Effector CD4-positive, alpha-beta T cell (primary cell): ENCODE results near the gene NFATC4.

Experiments used
- DNase-seq: peaks from one replicate; pipeline ENCODE4 v3.0.0-alpha.2; 2020

NFATC4 gene

GRCh38 chr14:24390701-24391468, 22.9 kb downstream of the NFATC4 start:
- no peak for DNase-seq

GRCh38 chr14:24392325-24393091, 24.5 kb downstream of the NFATC4 start:
- DNase-seq: no peak

GRCh38 chr14:24394275-24394674, 26.3 kb downstream of the NFATC4 start:
- DNase-seq: no peak

GRCh38 chr14:24395609-24396582, 27.9 kb downstream of the NFATC4 start:
- DNase-seq: no peak

- no peak for DNase-seq
Measured at GRCh38 chr14:24397639-24398292, 29.8 kb downstream of the NFATC4 start.

- DNase-seq: no peak
Measured at GRCh38 chr14:24398293-24398652, 30.3 kb downstream of the NFATC4 start.

- DNase-seq: peak; percentile 17
Measured at GRCh38 chr14:24398653-24399446, 30.9 kb downstream of the NFATC4 start, which contains the start of gene NYNRIN. TSS of gene NYNRIN (plus strand) at chr14:24399003. CDS start at chr14:24399247, 244 bp downstream.

- no peak for DNase-seq
Measured at GRCh38 chr14:24399447-24399822, 31.5 kb downstream of the NFATC4 start.

GRCh38 chr14:24399999-24400718, 32.2 kb downstream of the NFATC4 start:
- no peak for DNase-seq

GRCh38 chr14:24401810-24402702, 34.1 kb downstream of the NFATC4 start:
- no peak for DNase-seq

GRCh38 chr14:24403294-24403998, 35.5 kb downstream of the NFATC4 start:
- no peak for DNase-seq

- DNase-seq: no peak
Measured at GRCh38 chr14:24404814-24405213, 36.8 kb downstream of the NFATC4 start.

GRCh38 chr14:24406416-24406815, 38.4 kb downstream of the NFATC4 start:
- DNase-seq: no peak

GRCh38 chr14:24407608-24408325, 39.8 kb downstream of the NFATC4 start:
- no peak for DNase-seq

GRCh38 chr14:24408764-24409163, 40.8 kb downstream of the NFATC4 start:
- no peak for DNase-seq

GRCh38 chr14:24409192-24409591, 41.2 kb downstream of the NFATC4 start:
- no peak for DNase-seq

- DNase-seq: no peak
Measured at GRCh38 chr14:24409956-24410355, 42.0 kb downstream of the NFATC4 start.
